ENCODE results near the gene MAPT.

Gene MAPT

DNA sequence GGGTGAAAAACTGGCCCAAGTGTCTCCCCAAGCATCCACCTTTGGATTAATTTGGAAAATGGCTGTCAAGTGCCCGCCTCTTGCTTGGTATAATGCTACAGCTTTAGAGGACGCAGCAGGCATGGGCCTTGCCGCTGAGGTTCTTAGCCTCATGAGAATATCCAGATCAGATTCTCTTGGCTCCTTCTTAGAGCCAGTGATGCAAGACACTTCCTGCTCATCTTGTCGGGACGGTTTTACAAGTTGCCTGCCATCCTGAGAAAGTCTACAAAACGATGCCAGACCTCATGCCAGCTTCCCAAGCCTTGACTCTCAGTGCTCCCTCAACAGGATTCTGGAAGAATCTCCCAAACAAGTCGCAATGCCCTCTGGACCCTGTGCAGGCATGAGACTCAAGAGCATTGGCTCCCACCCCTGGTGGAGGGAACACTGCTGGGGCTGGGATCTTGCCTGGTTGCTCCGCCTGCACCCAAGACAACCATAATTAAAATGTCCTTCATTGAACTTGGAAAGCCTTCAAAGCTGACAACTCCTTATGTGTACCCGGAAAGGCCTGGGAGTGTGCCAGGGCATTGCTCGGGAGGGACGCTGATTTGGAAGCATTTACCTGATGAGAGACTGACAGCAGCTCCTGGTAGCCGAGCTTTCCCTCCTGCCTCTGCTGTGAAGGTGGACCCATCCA is 78.9 kb downstream of the MAPT start:
- no peak for DNase-seq (ENCODE audit: low read depth in 2 of 2)

DNA sequence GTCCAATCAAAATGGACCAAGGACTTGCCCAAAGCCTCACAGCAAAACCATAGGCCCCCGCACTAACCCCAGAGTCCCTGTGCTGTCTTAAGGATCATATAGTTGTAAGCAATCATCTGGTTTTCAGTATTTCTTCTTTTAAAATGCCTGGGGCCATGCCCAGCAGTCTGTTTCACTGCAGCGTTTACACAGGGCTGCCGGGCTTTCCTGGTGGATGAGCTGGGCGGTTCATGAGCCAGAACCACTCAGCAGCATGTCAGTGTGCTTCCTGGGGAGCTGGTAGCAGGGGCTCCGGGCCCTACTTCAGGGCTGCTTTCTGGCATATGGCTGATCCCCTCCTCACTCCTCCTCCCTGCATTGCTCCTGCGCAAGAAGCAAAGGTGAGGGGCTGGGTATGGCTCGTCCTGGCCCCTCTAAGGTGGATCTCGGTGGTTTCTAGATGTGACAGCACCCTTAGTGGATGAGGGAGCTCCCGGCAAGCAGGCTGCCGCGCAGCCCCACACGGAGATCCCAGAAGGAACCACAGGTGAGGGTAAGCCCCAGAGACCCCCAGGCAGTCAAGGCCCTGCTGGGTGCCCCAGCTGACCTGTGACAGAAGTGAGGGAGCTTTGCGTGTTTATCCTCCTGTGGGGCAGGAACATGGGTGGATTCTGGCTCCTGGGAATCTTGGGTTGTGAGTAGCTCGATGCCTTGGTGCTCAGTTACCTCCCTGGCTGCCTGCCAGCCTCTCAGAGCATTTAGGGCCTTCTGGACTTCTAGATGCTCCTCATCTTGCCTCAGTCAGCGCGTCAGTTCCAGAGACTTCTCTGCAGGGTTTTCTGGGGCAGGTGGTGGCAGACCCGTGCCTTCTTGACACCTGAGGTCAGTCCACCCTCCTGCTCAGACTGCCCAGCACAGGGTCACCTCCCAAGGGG is 79.8 kb downstream of the MAPT start:
- no peak for DNase-seq (ENCODE audit: low read depth in 2 of 2)

- DNase-seq (ENCODE audit: low read depth in 2 of 2), result no peak
Measured at GRCh38 chr17:45974916-45975630, 80.7 kb downstream of the MAPT start.

GRCh38 chr17:45975640-45976295 is 81.4 kb downstream of the MAPT start:
- DNase-seq (ENCODE audit: low read depth in 2 of 2), result no peak

GRCh38 chr17:45976391-45976754 is 82.0 kb downstream of the MAPT start:
- no peak for DNase-seq (ENCODE audit: low read depth in 2 of 2)

DNA sequence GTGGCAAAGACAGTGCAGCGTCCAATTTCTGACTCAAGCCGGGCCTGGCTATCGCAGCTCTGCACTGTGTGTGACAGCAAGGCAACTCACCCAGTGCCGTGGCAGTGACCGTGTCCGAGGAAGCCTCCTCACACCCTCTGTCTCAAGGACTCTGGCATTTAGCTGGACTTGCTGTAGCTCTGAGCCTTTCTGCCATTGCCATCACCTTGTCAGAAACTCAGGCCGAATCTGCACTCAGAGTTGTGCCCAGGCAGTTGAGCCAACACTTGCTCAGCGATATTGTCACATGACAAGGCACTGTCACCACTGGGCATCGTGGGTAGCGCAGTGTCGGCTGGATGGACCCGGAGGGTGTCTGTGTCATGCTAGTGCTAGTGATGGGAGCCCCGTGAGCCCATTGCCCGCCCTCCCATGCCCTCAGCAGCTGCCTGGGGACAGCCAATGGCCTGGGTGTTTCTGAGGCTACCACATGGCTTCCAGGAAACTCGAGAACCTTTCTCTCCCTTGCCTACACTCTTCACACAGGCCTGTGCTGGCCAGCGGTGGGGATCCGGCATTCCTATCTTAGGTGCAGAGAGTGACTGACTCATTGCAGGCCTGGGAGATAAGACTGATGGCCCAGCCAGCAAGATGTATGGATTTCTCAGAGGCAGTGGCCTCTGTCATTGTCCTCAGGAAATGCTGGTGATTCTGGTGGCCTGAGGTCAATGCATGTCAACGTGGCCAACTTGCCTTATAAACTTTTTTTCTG is 82.6 kb downstream of the MAPT start:
- DNase-seq (ENCODE audit: low read depth in 2 of 2), result no peak

DNA sequence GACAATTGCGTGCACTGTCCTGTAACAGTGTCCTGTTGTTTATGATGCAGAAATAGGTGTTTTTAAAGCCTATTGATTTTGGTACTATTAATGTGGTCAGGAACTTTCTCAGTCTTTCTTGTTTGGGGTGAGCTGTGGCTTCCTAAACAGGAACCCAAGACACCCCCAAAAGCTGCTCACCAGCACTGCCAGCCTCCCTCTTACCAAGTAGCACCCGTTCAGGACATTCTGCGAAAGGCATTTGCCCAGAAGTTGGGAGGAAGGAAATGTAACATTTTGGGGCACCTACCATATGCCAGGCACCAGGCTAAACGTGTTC is 83.1 kb downstream of the MAPT start:
- no peak for DNase-seq (ENCODE audit: low read depth in 2 of 2)

GRCh38 chr17:45977976-45978626 is 83.7 kb downstream of the MAPT start:
- DNase-seq (ENCODE audit: low read depth in 2 of 2), result no peak

- DNase-seq (ENCODE audit: low read depth in 2 of 2), result no peak
Measured at GRCh38 chr17:45979137-45979536, 84.8 kb downstream of the MAPT start.

- no peak for DNase-seq (ENCODE audit: low read depth in 2 of 2)
Measured at GRCh38 chr17:45980855-45981254, 86.5 kb downstream of the MAPT start.

- no peak for DNase-seq (ENCODE audit: low read depth in 2 of 2)
Measured at GRCh38 chr17:45981306-45981705, 87.0 kb downstream of the MAPT start.

- DNase-seq (ENCODE audit: low read depth in 2 of 2), result no peak
Measured at GRCh38 chr17:45982791-45983613, 88.6 kb downstream of the MAPT start.

- no peak for DNase-seq (ENCODE audit: low read depth in 2 of 2)
Measured at GRCh38 chr17:45983614-45984310, 89.4 kb downstream of the MAPT start.

DNA sequence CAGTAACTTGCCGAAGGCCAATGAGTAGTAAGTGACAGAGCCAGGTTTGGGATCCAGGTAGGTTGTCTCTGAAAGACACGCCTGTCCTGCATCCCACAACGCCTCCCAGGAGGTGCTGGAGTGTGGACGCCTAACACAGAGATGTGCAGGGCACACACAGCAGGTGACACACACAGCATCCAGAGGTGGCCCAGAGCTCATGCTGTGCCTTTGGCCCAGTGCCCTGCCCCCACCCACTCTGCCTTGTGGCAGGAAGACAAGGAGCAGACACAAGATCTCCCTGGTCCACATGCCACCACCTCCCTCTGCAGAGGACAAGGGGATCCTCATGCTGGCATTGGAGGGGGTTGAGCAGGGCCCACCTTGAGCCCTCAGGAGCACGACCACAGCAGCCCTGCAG is 90.0 kb downstream of the MAPT start:
- no peak for DNase-seq (ENCODE audit: low read depth in 2 of 2)

DNA sequence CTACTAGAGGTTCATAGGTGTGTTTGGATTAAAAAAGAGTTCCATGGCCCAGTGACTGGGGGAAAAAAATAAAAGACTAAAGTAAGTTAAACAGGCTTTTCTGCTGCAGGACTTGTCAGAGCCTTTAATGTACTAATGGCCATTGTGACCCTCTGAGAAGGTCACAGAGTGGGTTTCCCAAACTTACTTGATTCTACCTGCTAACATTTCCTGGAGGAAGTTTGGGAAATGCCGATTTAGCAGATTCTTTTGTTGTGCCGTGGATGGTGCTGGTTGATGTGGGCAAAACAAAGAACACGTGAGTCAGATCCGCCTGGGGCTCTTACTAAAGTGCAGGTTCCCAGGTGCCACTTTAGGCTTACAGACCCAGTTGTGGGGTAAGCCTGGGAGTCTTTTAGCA is 91.1 kb downstream of the MAPT start:
- DNase-seq (ENCODE audit: low read depth in 2 of 2), result no peak

DNA sequence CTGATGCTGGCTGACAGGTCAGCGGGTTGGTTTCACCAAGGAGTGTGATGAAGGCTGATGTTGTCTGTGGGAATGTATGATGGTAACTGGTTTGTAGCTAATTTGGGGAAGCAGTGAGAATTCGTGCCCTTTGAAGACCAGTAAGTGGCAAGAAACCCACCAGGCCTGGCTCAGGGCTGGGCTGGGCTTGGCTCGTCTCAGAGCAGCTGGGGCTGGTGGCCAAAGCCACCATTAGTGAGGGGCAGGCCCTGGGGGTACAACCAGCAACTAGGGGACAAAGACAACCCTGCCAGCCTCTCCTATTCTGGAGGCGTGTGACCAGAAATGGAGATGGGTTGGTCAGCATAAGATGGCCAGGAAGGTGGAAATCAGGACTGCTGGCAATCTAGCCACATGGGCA is 91.7 kb downstream of the MAPT start:
- DNase-seq (ENCODE audit: low read depth in 2 of 2), result no peak

DNA sequence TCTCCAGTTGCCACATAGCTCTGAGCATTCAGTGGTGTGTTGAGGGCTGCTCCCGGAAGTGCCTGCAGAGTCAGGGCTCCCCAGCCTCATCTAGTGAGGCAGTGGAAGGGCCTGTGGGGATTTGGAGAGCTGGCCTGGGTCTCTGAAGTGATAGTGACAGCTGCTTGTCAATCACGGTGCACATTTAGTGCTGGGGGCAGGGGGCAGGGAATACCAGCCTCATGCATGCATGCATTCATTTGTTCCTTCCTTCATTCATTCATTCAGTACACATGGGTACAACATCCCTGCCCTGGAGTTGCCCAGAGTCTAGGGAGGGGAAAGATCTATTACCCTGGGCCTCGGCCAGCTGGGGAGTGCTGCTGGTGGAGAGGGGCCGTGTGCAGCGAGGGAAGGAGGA is 93.4 kb downstream of the MAPT start:
- no peak for DNase-seq (ENCODE audit: low read depth in 2 of 2)

DNA sequence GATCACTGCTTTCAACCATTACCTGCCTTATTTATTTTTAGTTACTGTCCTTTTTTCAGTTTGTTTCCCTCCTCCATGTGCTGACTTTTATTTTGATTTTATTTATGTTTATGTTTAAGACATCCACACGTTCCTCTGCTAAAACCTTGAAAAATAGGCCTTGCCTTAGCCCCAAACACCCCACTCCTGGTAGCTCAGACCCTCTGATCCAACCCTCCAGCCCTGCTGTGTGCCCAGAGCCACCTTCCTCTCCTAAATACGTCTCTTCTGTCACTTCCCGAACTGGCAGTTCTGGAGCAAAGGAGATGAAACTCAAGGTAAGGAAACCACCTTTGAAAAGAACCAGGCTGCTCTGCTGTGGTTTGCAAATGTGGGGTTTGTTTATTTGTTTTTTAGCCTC is 95.4 kb downstream of the MAPT start:
- no peak for DNase-seq (ENCODE audit: low read depth in 2 of 2)

DNA sequence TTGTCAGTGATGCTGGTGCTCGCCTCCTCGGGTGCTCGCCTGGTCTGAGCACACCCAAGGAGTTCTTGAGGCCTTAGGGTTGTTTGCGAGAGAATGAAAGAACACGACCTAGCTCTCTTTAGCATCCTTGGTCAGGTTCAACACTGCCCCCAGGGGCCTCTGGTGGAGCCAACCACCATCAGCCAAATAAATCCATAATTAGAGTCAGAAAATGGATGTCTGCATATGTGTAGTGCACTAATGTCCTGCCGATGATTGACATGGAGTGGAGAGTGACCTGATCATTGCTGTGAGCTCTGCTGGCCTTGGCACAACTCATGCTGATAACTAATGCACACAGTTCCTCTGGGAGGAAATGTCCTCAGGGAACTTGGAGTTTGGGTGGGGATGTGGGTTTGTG is 96.5 kb downstream of the MAPT start:
- no peak for DNase-seq (ENCODE audit: low read depth in 2 of 2)

DNA sequence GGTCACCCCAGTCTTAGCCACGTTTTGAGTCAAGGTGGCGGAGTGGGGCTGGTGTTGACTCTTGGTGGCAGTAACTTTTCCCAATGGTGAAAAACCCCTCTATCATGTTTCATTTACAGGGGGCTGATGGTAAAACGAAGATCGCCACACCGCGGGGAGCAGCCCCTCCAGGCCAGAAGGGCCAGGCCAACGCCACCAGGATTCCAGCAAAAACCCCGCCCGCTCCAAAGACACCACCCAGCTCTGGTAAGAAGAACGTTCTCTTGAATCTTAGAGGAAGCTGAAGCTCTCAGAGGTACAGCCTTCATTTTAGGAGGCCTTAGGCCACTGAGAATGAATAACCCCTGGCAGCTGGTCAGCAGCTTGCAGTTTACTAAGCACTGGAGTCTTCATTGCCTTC is 97.0 kb downstream of the MAPT start:
- DNase-seq (ENCODE audit: low read depth in 2 of 2), result no peak

Measured in stimulated activated CD8-positive, alpha-beta memory T cell treated with anti-CD3 and anti-CD28 coated beads, Interleukin-7, amount 100 ng/mL, for 1 hour (primary cell).